HEK293T (cell line): ENCODE data around the gene DNAJB13.

Experiments used
- BHLHE40 ChIP-seq: fragments of 450-650 bp; IDR thresholded peaks from 2 replicates; pipeline ENCODE4 v1.6.1; 2016; ENCODE audit warnings: mild to moderate bottlenecking, moderate library complexity, borderline replicate concordance
- ELF4 ChIP-seq: fragments of 450-650 bp; IDR thresholded peaks from 2 replicates; pipeline ENCODE4 v1.6.1; 2017; ENCODE audit warnings: antibody characterized with exemption
- FOXA1 ChIP-seq: fragments of 450-650 bp; IDR thresholded peaks from 2 replicates; pipeline ENCODE4 v1.6.1; 2016; ENCODE audit warnings: mild to moderate bottlenecking
- FOXK2 ChIP-seq: fragments of 450-650 bp; IDR thresholded peaks from 2 replicates; pipeline ENCODE4 v1.6.1; 2016; ENCODE audit warnings: mild to moderate bottlenecking
- FOXM1 ChIP-seq: fragments of 450-650 bp; IDR thresholded peaks from 2 replicates; pipeline ENCODE4 v1.6.1; 2017; ENCODE audit warnings: mild to moderate bottlenecking, borderline replicate concordance
- L3MBTL2 ChIP-seq: fragments of 450-650 bp; conservative IDR thresholded peaks from 2 replicates; pipeline ENCODE4 v1.6.1; 2016; ENCODE audit warnings: mild to moderate bottlenecking
- LEF1 ChIP-seq: fragments of 450-650 bp; IDR thresholded peaks from 2 replicates; pipeline ENCODE4 v1.6.1; 2017; ENCODE audit warnings: mild to moderate bottlenecking, borderline replicate concordance
- NFRKB ChIP-seq: fragments of 450-650 bp; IDR thresholded peaks from 2 replicates; pipeline ENCODE4 v1.6.1; 2016; ENCODE audit warnings: mild to moderate bottlenecking, moderate library complexity
- SP1 ChIP-seq: fragments of 450-650 bp; IDR thresholded peaks from 2 replicates; pipeline ENCODE4 v1.6.1; 2017
- SUZ12 ChIP-seq: fragments of 450-650 bp; IDR thresholded peaks from 2 replicates; pipeline ENCODE4 v1.6.1; 2016; ENCODE audit warnings: mild to moderate bottlenecking
- TARDBP ChIP-seq: fragments of 450-650 bp; IDR thresholded peaks from 2 replicates; pipeline ENCODE4 v1.6.1; 2016
- ZNF384 ChIP-seq: fragments of 450-650 bp; IDR thresholded peaks from 2 replicates; pipeline ENCODE4 v1.6.1; 2016
- TF ChIP-seq, protein P1 (sequence below): fragments of 450-650 bp; IDR thresholded peaks from 2 replicates; pipeline ENCODE4 v1.6.1; 2016

DNA sequence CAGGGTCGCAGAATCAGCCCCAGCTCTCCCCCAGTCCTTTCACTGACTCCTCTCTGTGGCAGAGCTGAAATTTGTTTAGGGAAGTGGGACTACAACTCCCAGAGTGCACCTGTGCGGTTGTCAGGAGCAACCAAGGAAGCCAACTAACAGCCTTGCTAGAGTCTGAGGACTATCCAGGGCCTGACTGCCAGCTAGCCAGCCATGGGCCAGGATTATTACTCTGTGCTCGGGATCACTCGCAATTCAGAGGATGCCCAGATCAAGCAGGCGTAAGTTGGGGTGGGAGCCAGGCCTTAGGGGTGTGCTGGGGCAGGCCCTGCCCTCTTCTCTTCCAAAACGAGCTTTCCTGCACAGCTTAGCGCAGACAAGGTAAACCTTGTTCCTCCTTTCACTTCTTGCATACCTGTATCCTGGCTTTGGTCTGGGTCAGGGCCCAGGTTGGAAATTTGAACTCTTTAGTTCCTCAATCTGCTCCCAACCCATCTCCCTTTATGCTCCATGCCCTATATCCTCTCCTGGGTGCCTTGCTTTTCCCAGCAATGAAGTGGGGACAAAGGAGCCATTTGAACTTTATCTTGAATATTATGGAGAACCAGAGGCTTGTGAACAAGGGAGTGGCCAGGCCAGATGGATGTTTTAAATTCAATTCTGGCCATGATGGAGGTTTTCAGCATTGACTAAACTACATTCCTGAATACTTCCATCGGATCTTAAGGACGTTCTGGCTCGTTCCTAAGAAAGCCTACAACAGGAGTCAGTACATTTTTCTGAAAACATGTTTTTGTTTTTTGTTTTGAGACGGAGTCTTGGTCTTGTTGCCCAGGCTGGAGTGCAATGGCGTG lies at the start of gene DNAJB13:
- TF ChIP-seq SP1 (no peak), TARDBP (no peak), L3MBTL2 (no peak), BHLHE40 (no peak), ZNF384 (no peak), NFRKB (no peak), FOXA1 (no peak), SUZ12 (no peak), ELF4 (no peak), FOXM1 (no peak), LEF1 (no peak), FOXK2 (no peak)
- TF ChIP-seq, protein P1, sequence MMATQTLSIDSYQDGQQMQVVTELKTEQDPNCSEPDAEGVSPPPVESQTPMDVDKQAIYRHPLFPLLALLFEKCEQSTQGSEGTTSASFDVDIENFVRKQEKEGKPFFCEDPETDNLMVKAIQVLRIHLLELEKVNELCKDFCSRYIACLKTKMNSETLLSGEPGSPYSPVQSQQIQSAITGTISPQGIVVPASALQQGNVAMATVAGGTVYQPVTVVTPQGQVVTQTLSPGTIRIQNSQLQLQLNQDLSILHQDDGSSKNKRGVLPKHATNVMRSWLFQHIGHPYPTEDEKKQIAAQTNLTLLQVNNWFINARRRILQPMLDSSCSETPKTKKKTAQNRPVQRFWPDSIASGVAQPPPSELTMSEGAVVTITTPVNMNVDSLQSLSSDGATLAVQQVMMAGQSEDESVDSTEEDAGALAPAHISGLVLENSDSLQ, result no peak
